Activated T-cell treated with anti-CD3 and anti-CD28 coated beads, Interleukin-2, amount 50 U/mL, for 24 hours (primary cell): ENCODE data around the gene TRIM17.
A peak's percentile ranks its signal among the peaks of the same experiment; 100 is the strongest.

ENCODE experiments used
- DNase-seq: peaks from one replicate; pipeline ENCODE4 v3.0.0-alpha.2; 2020
- H3K27ac Mint-ChIP-seq: 2 replicates; pipeline ENCODE4 v1.8.0; 2020; ENCODE audit warnings: mild to moderate bottlenecking, mixed read lengths
- H3K27me3 Mint-ChIP-seq: 2 replicates; pipeline ENCODE4 v1.8.0; 2020; ENCODE audit warnings: mixed read lengths
- H3K36me3 Mint-ChIP-seq: 2 replicates; pipeline ENCODE4 v1.8.0; 2020; ENCODE audit warnings: low read depth, mixed read lengths
- H3K4me1 Mint-ChIP-seq: 2 replicates; pipeline ENCODE4 v1.8.0; 2020; ENCODE audit warnings: low read depth, mixed read lengths
- H3K4me3 Mint-ChIP-seq: 2 replicates; pipeline ENCODE4 v1.8.0; 2020; ENCODE audit warnings: mild to moderate bottlenecking, moderate library complexity, mixed read lengths
- H3K9me3 Mint-ChIP-seq: 2 replicates; pipeline ENCODE4 v1.8.0; 2020; ENCODE audit warnings: mixed read lengths

The TRIM17 gene

DNA sequence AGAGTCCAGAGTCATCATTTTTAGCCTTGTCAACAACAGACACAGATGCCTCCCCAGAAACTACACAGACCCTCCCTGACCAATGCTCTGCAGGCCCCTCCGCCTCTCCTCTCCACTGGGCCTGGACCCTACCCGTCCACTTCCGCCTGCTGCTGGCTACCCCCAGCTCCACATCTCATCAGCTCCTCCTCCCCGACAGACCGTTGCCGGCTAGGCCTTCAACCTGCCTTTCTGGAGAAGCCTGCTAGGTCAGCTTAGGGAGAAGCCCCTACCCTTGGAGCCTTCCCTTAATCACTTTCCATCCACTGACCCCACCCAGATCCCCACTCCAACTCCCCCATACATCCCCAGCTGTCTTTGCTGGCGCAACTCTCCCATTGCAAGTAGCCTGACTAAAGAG, 1.4 kb downstream of the TRIM17 start:
- H3K27ac Mint-ChIP-seq = no peak overlapping the region
- H3K4me1 Mint-ChIP-seq = peaks cover 19% of the 10 kb centered on the region
- no peaks in the 10 kb centered on the region for H3K9me3 Mint-ChIP-seq
- peaks cover 2% of the 10 kb centered on the region for H3K36me3 Mint-ChIP-seq
- DNase-seq = no peak
- peaks cover 10% of the 10 kb centered on the region for H3K27me3 Mint-ChIP-seq
- no peak overlapping the region for H3K4me3 Mint-ChIP-seq

DNA sequence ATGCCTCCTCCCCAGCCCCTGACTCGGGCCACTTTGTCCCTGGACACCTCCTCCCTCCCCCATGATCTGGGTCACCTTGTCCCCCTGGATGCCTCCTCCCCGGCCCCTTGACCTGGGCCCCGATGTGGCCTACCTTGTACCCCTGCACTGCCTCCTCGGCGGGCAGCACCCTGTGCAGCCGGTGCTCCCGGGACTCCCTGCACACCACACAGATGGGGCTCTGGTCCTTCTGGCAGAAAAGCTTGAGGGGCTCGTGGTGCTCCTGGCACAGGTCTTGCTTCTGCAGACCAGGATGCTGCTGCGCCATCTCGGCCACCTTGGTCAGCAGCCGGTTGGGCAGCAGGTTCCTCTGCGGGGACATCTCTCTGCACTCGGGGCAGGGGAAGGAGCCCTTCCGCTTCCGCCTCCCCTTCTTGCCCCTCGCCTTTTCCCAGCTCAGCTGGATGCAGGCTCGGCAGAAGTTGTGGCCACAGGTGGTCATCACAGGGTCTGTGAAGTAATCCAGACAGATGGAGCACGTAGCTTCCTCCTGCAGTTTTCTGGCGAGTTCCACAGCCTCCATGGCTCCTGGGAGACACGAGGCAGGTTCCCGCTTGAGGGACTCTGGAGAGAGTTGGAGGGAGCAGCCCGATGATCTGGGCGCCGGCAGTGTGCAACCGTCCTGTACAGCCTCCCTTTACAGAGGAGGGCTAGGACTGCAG, 2.0 kb downstream of the TRIM17 start:
- peaks cover 19% of the 10 kb centered on the region for H3K4me1 Mint-ChIP-seq
- no peak overlapping the region for H3K4me3 Mint-ChIP-seq
- peaks cover 3% of the 10 kb centered on the region for H3K36me3 Mint-ChIP-seq
- peaks cover 10% of the 10 kb centered on the region for H3K27me3 Mint-ChIP-seq
- no peaks in the 10 kb centered on the region for H3K9me3 Mint-ChIP-seq
- no peak for DNase-seq
- H3K27ac Mint-ChIP-seq = no peak overlapping the region

DNA sequence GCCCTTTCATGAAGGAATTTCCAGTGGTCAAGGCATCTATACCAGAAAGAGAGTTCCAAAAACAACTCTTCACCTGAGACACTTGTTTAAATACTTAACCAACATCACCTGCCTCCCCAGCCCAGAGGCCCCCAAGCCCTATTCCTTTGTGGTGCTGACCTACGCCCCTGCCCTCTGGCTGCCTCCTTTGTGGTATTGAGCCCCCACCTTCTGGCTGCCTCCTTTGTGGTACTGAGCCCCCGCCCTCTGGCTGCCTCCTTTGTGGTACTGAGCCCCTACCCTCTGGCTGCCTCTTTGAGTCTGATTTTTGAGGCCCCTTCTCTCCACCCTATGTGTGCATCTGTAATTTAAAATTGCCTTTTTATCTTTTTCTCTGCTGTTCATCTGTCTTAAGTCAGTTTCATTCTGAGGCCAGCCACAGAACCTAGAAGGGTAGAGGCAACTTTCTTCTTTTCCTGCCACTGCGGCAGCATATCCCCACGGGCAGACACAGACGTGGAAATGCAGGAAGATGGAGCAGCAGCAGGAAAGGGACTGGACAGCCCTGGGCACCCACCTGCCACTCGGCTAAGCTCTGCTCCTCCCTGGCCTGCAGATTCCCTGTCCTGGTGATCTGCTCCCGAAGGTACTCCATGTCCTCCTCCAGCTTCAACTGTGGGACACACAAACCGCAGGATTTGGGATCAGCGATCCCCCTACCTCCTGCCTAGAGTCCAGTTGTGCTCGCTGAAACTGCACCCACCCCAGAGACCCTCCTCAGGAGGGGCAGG, 3.2 kb downstream of the TRIM17 start:
- DNase-seq = no peak
- Mint-ChIP-seq H3K27ac (no peak overlapping the region), H3K4me1 (peaks cover 20% of the 10 kb centered on the region), H3K4me3 (no peak overlapping the region), H3K36me3 (peaks cover 3% of the 10 kb centered on the region), H3K27me3 (peaks cover 10% of the 10 kb centered on the region), H3K9me3 (no peaks in the 10 kb centered on the region)

DNA sequence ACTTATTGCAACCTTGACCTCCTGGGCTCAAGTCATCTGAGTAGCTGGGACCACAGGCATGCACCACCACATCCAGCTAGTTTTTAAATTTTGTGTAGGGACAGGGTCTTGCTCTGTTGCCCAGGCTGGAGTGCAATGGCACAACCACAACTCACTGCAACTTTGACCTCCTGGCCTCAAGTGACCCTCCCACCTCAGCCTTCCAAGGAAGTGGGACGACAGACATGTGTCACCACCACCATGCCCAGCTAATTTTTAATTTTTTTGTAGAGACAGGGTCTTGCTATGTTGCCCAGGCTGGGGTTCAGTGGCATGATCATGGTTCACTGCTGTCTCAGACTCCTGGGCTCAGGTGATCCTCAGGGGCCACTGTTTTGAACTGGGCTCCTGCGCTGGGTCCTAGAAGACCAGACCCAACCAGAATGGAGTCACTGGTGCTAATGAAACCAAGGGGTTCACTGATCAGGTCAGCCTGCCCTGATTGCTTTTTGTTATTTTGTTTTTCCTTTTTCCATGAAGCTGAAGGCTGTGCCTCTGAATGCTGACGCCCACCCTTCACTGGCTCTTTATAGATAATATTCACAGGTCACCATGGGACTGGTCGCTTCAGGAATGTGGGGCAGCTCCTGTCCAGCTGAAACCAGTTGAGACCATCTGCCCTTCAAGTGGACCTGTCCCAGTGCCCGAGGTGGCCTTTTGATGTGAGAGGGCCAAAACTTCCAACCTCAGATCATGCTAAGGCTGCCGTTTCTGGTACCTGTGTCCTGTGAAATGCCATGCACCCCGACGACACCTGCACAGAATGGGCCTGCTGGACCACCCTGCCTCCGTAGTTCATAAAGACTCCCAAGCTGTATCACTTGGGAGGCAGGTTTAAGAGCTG, 4.9 kb downstream of the TRIM17 start:
- no peaks in the 10 kb centered on the region for H3K9me3 Mint-ChIP-seq
- H3K27ac Mint-ChIP-seq = no peak overlapping the region
- H3K36me3 Mint-ChIP-seq = peaks cover 3% of the 10 kb centered on the region
- no peak for DNase-seq
- peaks cover 19% of the 10 kb centered on the region for H3K4me1 Mint-ChIP-seq
- H3K4me3 Mint-ChIP-seq = no peak overlapping the region
- peaks cover 7% of the 10 kb centered on the region for H3K27me3 Mint-ChIP-seq

DNA sequence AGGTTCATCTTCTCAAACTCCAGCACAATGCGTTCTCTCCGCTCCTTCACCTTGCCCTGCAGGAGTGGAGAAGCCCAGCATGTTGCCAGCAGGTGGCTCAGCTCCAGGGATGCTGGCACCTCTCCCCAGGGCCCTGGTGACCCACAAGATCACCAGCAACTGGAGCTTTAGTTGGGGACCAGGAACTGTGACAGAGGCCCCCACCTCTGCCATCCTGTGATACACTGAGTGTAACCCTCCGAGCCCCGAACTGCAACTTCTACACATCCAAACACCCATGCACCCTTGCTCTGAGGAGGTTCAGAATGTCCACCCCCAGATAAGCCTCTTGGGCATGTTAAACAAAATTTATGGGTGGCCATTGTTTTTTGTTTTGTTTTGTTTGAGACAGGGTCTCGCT, 5.5 kb downstream of the TRIM17 start:
- H3K4me1 Mint-ChIP-seq = peaks cover 16% of the 10 kb centered on the region
- peaks cover 7% of the 10 kb centered on the region for H3K27me3 Mint-ChIP-seq
- H3K36me3 Mint-ChIP-seq = peaks cover 4% of the 10 kb centered on the region
- H3K4me3 Mint-ChIP-seq = no peak overlapping the region
- no peak overlapping the region for H3K27ac Mint-ChIP-seq
- no peak for DNase-seq
- no peaks in the 10 kb centered on the region for H3K9me3 Mint-ChIP-seq

DNA sequence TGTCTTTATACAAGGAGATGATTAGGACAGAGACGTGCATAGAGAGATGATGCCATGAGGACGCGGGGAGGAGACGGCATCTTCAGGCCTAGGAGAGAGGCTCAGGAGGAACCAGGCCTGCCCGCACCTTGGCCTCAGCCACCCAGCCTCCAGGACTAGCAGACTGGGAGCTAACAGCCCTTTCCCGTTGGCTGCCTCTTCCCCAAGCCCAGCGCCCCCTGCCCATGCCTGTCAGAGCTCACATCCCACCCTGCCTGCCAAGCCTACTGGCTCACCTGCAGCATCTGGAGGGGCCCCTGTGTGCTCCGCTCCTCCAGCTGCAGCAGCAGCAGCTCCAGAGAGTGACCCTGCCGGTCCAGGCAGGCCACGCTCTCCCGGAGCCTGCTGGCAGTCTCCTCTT, 6.0 kb downstream of the TRIM17 start:
- peaks cover 2% of the 10 kb centered on the region for H3K27me3 Mint-ChIP-seq
- H3K9me3 Mint-ChIP-seq = no peaks in the 10 kb centered on the region
- no peak for DNase-seq
- no peak overlapping the region for H3K27ac Mint-ChIP-seq
- peaks cover 13% of the 10 kb centered on the region for H3K4me1 Mint-ChIP-seq
- no peak overlapping the region for H3K4me3 Mint-ChIP-seq
- peaks cover 6% of the 10 kb centered on the region for H3K36me3 Mint-ChIP-seq

DNA sequence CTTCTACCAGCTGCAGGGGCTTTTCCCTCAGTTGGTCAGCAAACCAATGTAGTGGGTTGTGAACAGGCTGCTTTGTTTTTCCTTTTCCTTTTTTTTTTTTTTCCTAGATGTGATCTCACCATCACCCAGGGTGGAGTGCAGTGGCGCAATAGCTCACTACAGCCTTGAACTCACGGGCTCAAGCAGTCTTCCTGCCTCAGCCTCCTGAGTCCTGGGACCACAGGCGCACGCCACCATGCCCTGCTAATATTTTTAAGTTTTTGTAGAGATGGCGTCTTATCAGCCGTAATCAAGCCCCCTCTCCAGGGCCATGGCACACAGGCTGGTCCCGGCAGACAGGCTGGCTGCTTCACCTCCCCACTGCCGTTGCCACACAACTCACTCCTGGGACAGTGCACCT, 6.6 kb downstream of the TRIM17 start:
- peak overlapping the region; percentile 47 for H3K27ac Mint-ChIP-seq
- peaks cover 12% of the 10 kb centered on the region for H3K36me3 Mint-ChIP-seq
- peaks cover 15% of the 10 kb centered on the region for H3K4me1 Mint-ChIP-seq
- H3K4me3 Mint-ChIP-seq = no peak overlapping the region
- H3K27me3 Mint-ChIP-seq = no peaks in the 10 kb centered on the region
- H3K9me3 Mint-ChIP-seq = no peaks in the 10 kb centered on the region
- DNase-seq = no peak

DNA sequence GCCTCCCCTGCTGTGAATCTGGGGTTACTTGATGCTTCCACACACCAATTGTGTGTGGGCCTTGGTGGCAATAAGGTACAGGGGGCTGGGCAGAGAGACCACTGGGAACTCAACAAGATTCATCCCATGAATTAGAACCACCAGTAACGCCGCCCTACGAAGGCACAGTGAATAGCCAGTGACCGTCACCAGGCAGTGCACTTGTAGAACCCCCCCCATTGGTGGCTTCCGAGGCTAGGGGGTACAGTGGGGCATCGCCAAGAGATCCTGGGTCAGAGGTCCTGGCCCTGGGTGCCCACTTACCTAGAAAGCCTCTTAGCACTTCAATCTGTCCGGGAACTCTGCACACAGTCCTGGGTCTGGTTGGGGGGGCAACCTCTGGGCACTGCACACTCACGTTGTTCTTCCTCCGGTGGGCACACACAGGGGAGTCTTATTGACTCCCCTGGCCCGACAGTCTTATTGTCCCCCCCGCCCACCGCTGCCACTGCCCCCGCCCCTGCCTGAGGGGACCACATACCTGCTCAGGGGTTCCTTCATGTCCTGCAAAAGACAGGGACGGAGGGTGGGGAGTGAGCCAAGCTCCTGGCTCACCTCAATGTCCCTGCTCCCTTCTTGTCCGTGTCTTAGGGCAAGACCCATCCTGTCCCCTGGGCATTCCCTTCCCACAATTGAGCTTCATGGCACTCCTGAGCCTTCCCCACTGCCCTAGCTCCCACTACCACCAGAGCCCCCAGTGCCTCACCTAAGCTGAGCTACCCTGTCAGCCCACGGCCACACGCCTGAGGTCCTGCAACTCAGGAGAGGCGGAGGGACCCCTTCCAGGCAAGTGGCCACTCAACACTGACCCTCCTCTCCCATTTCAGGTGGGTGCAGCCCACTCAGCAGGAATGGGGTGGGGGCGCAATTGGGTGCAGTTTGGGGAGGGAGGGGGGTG, 7.5 kb downstream of the TRIM17 start:
- Mint-ChIP-seq H3K9me3 (no peaks in the 10 kb centered on the region), H3K36me3 (peaks cover 20% of the 10 kb centered on the region), H3K27ac (no peak overlapping the region), H3K4me1 (peaks cover 24% of the 10 kb centered on the region), H3K27me3 (no peaks in the 10 kb centered on the region), H3K4me3 (no peak overlapping the region)
- DNase-seq = no peak

DNA sequence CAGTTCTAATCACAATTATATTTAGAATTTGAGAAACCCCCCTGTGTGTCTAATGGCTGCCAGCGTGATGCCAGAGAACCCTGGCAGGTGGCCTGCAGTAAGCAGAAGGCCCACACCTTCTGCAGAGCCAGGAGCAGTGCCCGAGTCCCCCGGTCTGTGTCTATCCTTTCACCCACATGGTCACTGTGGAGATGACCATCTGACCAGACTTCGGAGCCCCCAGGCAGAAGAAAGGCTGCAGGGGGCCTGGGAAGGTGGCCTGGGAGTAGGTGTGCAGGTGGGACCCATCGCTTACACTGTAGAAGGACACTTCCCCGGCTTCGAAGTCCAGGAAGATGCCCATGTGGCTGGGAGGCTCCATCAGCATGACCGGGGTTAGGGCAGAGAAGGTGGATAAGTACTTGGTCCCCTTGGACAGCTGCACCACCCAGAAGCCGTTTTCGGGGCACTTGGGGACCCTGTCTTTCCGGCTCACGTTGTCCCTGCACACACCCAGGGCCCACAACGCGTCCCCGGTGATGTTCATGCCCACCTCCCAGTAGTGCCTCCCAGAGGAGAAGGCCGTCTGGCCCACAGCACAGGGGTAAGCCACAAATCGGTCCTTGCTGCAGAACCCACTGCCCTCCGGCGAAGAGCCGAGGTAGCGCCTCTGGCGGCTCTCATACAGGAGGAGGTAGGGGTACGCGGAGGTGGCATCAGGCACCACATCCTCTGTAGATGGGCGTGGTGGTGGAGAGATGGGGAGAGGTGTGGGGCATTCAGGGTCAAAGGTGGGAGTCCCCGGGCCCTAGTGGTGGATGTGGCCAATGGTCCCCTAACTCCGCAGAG, 8.4 kb downstream of the TRIM17 start:
- H3K27me3 Mint-ChIP-seq = no peaks in the 10 kb centered on the region
- DNase-seq = no peak
- peaks cover 29% of the 10 kb centered on the region for H3K36me3 Mint-ChIP-seq
- H3K4me3 Mint-ChIP-seq = peak overlapping the region; percentile 94
- H3K4me1 Mint-ChIP-seq = peaks cover 32% of the 10 kb centered on the region
- no peaks in the 10 kb centered on the region for H3K9me3 Mint-ChIP-seq
- no peak overlapping the region for H3K27ac Mint-ChIP-seq

DNA sequence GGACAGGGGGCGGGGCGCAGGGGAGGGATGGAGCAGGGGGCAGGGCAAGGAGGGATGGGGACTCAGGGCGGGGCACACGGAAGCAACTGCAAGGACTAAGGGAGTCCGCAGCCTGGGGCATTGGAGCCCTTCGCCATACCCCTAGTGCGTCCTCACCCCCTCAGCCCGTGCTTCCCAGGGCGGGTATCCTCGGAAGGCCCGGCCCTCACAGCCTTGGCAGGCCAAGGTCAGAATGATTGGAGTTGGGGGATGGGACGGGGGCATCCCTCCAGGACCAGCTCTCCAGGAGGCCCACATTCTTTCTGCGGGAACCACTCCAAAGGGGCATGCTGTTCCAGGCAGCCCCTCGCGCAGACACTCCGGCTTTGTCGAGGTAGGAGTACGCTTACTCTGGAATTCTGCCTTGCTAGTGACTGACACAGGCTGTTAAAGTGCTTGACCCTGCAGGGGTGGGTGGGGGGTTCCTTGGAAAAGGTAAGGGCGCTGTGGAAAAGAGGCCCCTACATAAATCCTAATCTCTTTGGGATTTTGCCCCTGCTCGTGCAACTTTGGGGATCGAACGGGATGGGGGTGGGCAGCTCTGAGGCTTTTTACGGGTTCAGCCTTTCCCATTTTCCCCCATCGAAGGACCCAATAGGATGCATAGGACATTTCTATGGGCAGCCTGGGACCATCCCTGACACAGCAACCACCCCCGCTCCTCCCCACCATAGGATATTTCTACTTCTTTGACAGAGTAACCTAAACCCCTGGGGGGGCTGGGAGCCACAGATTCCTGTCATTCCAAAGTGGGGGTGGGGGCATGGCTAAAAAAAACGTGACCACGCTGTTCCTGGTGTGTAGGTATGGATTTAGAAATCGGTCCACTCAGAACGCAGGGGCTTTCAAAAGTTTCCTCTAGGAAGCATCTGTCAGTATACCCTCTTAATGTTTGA, 9.3 kb downstream of the TRIM17 start:
- Mint-ChIP-seq H3K27me3 (no peaks in the 10 kb centered on the region), H3K4me1 (peaks cover 41% of the 10 kb centered on the region), H3K27ac (peak overlapping the region; percentile 86), H3K36me3 (peaks cover 38% of the 10 kb centered on the region), H3K9me3 (no peaks in the 10 kb centered on the region), H3K4me3 (peak overlapping the region; percentile 94)
- DNase-seq = no peak

DNA sequence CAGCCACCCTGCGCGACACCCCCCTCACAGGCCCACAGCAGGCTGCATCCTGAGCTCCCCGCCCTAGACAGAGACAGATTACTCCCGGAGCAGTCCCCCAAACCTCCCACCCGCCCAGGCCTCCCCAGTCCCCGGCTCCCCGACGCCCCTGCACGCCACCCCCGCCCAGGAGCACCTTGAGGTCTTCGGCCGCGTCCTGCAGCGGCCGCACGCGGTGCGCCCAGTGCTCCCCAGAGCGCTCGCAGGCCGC, 10.8 kb downstream of the TRIM17 start:
- Mint-ChIP-seq H3K27me3 (no peaks in the 10 kb centered on the region), H3K36me3 (peaks cover 53% of the 10 kb centered on the region), H3K4me1 (peaks cover 54% of the 10 kb centered on the region), H3K9me3 (no peaks in the 10 kb centered on the region), H3K27ac (peak overlapping the region; percentile 92), H3K4me3 (peak overlapping the region; percentile 94)
- DNase-seq = no peak

DNA sequence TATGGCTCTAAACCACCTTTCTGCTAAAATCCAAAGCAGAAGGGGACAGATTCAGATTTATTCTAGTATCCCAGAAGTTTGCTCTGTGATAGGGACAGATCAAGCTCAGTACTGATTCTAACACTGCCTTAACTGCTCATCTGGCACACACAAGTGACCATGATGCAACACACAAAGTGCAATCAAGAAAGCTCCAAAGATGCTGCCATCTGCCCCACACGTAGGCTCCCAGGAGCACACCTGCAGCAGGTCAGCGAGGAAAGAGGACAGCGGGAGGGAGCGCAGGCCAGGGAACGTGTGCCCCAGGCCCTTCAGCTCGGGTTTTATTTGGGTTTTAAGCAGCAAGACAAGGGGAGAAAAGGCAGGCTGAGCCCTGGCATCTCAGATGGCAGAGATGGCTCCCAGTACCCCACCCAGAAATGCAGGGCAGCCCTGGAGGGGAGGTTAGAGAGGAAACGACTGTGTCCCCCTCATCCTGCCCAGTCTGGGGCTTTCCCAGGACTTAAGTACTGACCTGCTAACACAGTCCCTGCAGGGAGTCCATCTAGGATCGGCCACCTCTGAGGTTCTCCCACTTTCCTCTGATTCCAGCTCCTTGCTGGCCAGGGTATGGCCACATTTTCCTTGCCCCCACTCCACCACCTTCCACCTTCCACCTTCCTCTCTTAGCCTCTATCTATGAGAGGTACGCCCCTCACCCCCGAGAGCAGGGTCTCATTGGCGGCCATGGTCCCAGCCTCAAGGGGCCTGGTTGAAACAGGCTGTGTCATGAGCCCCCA, 11.3 kb downstream of the TRIM17 start:
- no peaks in the 10 kb centered on the region for H3K27me3 Mint-ChIP-seq
- peak overlapping the region; percentile 92 for H3K27ac Mint-ChIP-seq
- H3K4me3 Mint-ChIP-seq = peak overlapping the region; percentile 94
- H3K9me3 Mint-ChIP-seq = no peaks in the 10 kb centered on the region
- peaks cover 57% of the 10 kb centered on the region for H3K36me3 Mint-ChIP-seq
- peaks cover 57% of the 10 kb centered on the region for H3K4me1 Mint-ChIP-seq
- DNase-seq = no peak
